Ishikawa (cell line): ENCODE results near the gene RAI1.

Experiments used
- CEBPB ChIP-seq: IDR thresholded peaks from 2 replicates; pipeline ENCODE4 v1.6.1; 2012
- CREB1 ChIP-seq: IDR thresholded peaks from 2 replicates; pipeline ENCODE4 v1.6.1; 2012; ENCODE audit warnings: low read depth
- EGR1 ChIP-seq: IDR thresholded peaks from 2 replicates; pipeline ENCODE4 v1.6.1; 2012
- EP300 ChIP-seq: IDR thresholded peaks from 2 replicates; pipeline ENCODE4 v1.6.1; 2012; ENCODE audit warnings: borderline replicate concordance
- FOXM1 ChIP-seq: IDR thresholded peaks from 2 replicates; pipeline ENCODE4 v1.6.1; 2012; ENCODE audit warnings: low read depth, borderline replicate concordance
- MAX ChIP-seq: IDR thresholded peaks from 2 replicates; pipeline ENCODE4 v1.6.1; 2012
- NFIC ChIP-seq: IDR thresholded peaks from 2 replicates; pipeline ENCODE4 v1.6.1; 2012
- RAD21 ChIP-seq: IDR thresholded peaks from 2 replicates; pipeline ENCODE4 v1.6.1; 2012; ENCODE audit warnings: low read depth
- REST ChIP-seq: IDR thresholded peaks from 2 replicates; pipeline ENCODE4 v1.6.1; 2012; ENCODE audit warnings: low read depth, mild to moderate bottlenecking
- TAF1 ChIP-seq: IDR thresholded peaks from 2 replicates; pipeline ENCODE4 v1.6.1; 2012; ENCODE audit warnings: low read depth, mild to moderate bottlenecking
- TCF12 ChIP-seq: IDR thresholded peaks from 2 replicates; pipeline ENCODE4 v1.6.1; 2012; ENCODE audit warnings: low read depth
- TEAD4 ChIP-seq: IDR thresholded peaks from 2 replicates; pipeline ENCODE4 v1.6.1; 2012
- USF1 ChIP-seq: IDR thresholded peaks from 2 replicates; pipeline ENCODE4 v1.6.1; 2012
- YY1 ChIP-seq: IDR thresholded peaks from 2 replicates; pipeline ENCODE4 v1.6.1; 2012; ENCODE audit warnings: low read depth
- ZBTB7A ChIP-seq: IDR thresholded peaks from 2 replicates; pipeline ENCODE4 v1.6.1; 2012; ENCODE audit warnings: low read depth

Gene RAI1

GRCh38 chr17:17852930-17853329 is 171.7 kb downstream of the RAI1 start:
- TF ChIP-seq TEAD4 (no peak), RAD21 (no peak), REST (no peak), TCF12 (no peak), ZBTB7A (no peak), FOXM1 (no peak), CREB1 (no peak), EGR1 (no peak), TAF1 (no peak), NFIC (no peak)

- no peak for TF ChIP-seq REST
- TF ChIP-seq FOXM1, result no peak
- TF ChIP-seq CREB1, result no peak
- TF ChIP-seq ZBTB7A, result no peak
- no peak for TF ChIP-seq CEBPB
- no peak for TF ChIP-seq EP300
- TF ChIP-seq TAF1, result no peak
- no peak for TF ChIP-seq TCF12
These were observed 172.7 kb downstream of the RAI1 start for GRCh38 chr17:17853811-17854447.

DNA sequence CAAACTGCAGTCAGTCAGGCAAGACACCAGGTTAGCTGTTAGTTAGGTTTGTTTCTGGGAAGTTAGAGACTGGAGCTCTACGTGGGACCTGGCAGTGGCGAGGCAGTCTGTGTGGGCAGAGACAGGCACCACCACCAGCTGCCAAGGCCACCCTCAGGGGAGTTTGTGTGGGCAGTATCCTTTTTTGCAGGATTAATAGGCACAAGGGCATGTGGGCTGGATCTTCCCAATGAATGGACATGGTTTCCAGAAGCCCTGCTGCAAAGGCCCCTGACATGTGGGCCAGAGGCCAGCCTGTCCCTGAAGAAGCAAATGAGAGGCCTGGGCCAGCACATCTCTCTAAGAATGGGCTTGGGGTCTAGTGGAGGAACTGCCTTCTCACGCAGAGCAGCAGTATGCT is 174.7 kb downstream of the RAI1 start:
- TF ChIP-seq EGR1 (no peak), RAD21 (no peak), CEBPB (no peak), TEAD4 (no peak), TAF1 (no peak), EP300 (no peak), USF1 (no peak), TCF12 (no peak), REST (no peak), YY1 (no peak), FOXM1 (no peak), ZBTB7A (no peak), NFIC (no peak), CREB1 (no peak), MAX (no peak)

DNA sequence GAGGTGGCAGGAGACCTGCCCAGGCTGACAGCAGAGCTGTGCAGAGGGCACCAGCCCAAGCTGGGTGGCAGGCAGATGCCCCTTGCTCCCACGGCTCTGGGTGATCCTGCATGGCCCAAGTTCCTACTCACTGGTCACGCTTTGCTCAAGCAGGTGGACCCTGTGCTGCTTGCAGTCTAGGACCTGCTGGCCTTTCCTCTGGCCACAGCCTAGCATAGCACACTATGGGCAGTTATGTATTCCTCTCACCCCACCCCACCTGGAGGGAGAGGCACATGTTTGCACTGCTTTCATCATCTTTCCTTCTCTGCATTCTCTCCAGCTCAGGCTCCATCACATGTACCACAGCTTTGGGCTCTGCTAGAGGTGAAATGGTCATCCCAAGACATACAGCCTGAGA is 175.1 kb downstream of the RAI1 start:
- TF ChIP-seq FOXM1 (no peak), MAX (no peak), USF1 (no peak), TCF12 (no peak), YY1 (no peak), TAF1 (no peak), CREB1 (no peak), ZBTB7A (no peak), TEAD4 (no peak), RAD21 (no peak), REST (no peak), CEBPB (no peak)
